Endothelial cell of hepatic sinusoid (primary cell): ENCODE measurements around the gene LAMA1.

ENCODE experiments used
- in situ Hi-C: cut with HindIII; loops from 2 replicates; pipeline ENCODE4 v1.10.0; 2017; ENCODE audit warnings: low sequenced_read_pairs

The LAMA1 gene

GRCh38 chr18:6994771-6995430 is 122.7 kb downstream of the LAMA1 start:
- in situ Hi-C loops, result no loop called here

- in situ Hi-C loops, result no loop called here
Measured at GRCh38 chr18:6994056-6994770, 123.4 kb downstream of the LAMA1 start.

GRCh38 chr18:6992761-6993160 is 124.8 kb downstream of the LAMA1 start:
- in situ Hi-C loops, result no loop called here

- in situ Hi-C loops, result no loop called here
Measured at GRCh38 chr18:6983366-6983765, 134.2 kb downstream of the LAMA1 start.

- in situ Hi-C loops, result no loop called here
Measured at GRCh38 chr18:6982398-6982797, 135.2 kb downstream of the LAMA1 start.

GRCh38 chr18:6980363-6980762 is 137.2 kb downstream of the LAMA1 start:
- in situ Hi-C loops, result no loop called here

GRCh38 chr18:6979954-6980353 is 137.6 kb downstream of the LAMA1 start:
- in situ Hi-C loops, result loop anchor here (10.0 kb wide), 1 partner anchor 55 kb away; no protein-coding TSS in a partner anchor

- in situ Hi-C loops, result loop anchor here (10.0 kb wide), 1 partner anchor 58 kb away; no protein-coding TSS in a partner anchor
Measured at GRCh38 chr18:6976935-6977334, 140.7 kb downstream of the LAMA1 start.

GRCh38 chr18:6975084-6975483 is 142.5 kb downstream of the LAMA1 start:
- in situ Hi-C loops, result loop anchor here (10.0 kb wide), 1 partner anchor 60 kb away; no protein-coding TSS in a partner anchor

- in situ Hi-C loops, result loop anchor here (10.0 kb wide), 1 partner anchor 63 kb away; no protein-coding TSS in a partner anchor
Measured at GRCh38 chr18:6971823-6972478, 145.6 kb downstream of the LAMA1 start.

- in situ Hi-C loops, result no loop called here
Measured at GRCh38 chr18:6963452-6964097, 154.0 kb downstream of the LAMA1 start.

- in situ Hi-C loops, result no loop called here
Measured at GRCh38 chr18:6962571-6963451, 154.8 kb downstream of the LAMA1 start.

- in situ Hi-C loops, result no loop called here
Measured at GRCh38 chr18:6961331-6961730, 156.3 kb downstream of the LAMA1 start.

GRCh38 chr18:6960656-6961055 is 156.9 kb downstream of the LAMA1 start:
- in situ Hi-C loops, result no loop called here

GRCh38 chr18:6960124-6960523 is 157.5 kb downstream of the LAMA1 start:
- in situ Hi-C loops, result no loop called here

GRCh38 chr18:6959110-6959509 is 158.5 kb downstream of the LAMA1 start:
- in situ Hi-C loops, result no loop called here

- in situ Hi-C loops, result no loop called here
Measured at GRCh38 chr18:6956999-6957398, 160.6 kb downstream of the LAMA1 start.

GRCh38 chr18:6956495-6956894 is 161.1 kb downstream of the LAMA1 start:
- in situ Hi-C loops, result no loop called here

- in situ Hi-C loops, result no loop called here
Measured at GRCh38 chr18:6955304-6955703, 162.3 kb downstream of the LAMA1 start.

- in situ Hi-C loops, result no loop called here
Measured at GRCh38 chr18:6954501-6954900, 163.1 kb downstream of the LAMA1 start.
